ENCODE measurements around the gene ST3GAL4. TPM values are rescaled to one million over a fixed set of nuclear protein-coding genes. Genes with fewer than 3 reads are reported as not detected.
A peak's percentile ranks its signal among the peaks of the same experiment; 100 is the strongest.
"Not testable (repeated sequence)": the region's sequence is repeated elsewhere in the genome, so short reads cannot be mapped to it uniquely, and the experiment has no call there.

Gene ST3GAL4
- total RNA-seq, 1 donor from 2014 or later: 19.1 TPM

DNA sequence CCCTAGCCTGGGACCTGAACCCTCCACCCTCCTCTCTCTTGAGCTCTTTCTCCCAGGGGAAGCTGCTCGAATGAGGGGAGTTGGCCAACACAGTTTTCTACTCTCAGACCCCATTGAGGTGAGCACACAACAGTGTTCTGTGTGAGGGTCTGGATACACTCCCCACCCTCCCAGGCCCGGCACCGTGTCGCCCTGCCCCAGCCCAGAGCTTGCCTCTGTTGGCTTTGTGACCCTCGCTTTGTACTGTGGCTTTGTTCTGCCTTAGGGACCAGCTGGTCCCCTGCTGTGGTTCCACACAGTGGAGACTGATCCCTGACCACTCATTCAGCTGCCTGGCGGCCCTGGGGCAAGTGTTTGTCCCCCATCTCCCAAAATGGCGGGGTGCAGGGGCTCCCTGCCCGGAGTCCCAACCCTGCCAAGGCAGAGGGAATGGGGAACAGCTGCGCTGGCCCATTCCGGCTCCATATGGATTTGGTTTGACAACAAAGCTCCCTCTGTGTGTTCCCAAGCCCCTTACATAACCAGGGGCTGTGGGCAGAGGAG lies 8.3 kb downstream of the ST3GAL4 start:
- Mint-ChIP-seq H3K36me3 (no peaks in the 10 kb centered on the region), H3K27ac (no peak overlapping the region)
- TF ChIP-seq CTCF (conservative IDR thresholded peaks at IDR 0.05): no peak

DNA sequence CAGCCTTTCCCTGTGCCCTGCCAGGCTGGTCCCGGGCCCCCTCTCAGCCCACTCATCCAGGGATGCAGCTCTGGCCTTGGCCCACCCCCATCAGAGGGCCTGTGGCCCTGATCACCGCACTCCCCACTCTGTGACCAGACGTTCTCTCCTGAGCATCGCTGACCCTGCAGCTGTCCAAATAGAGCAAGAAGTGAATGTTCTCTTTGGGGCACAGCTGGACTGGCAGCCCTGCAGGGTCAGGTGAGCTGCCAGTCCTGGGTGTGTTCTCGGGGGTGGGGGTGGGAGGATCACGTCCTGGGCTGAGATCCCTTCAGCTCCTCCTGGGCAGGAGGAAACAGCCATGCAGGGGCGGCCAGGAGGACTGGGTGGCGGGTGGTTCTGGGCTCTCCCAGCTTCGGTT lies 9.2 kb downstream of the ST3GAL4 start:
- not testable (repeated sequence) for DNase-seq (ENCODE audit: extremely low spot score, unreplicated experiment); H3K36me3 Mint-ChIP-seq; H3K4me3 Mint-ChIP-seq; H3K27me3 Mint-ChIP-seq; H3K9me3 Mint-ChIP-seq; H3K27ac Mint-ChIP-seq
- peaks cover 25% of the 10 kb centered on the region for H3K4me1 Mint-ChIP-seq (ENCODE audit: unreplicated experiment)

More for the DNA sequence above, 8.3 kb downstream of the ST3GAL4 start:
- Mint-ChIP-seq H3K4me1 (ENCODE audit: unreplicated experiment) (peaks cover 25% of the 10 kb centered on the region), H3K4me3 (no peak overlapping the region), H3K9me3 (no peaks in the 10 kb centered on the region), H3K27me3 (no peaks in the 10 kb centered on the region)
- DNase-seq (ENCODE audit: extremely low spot score, unreplicated experiment): no peak

- not testable (repeated sequence) for H3K27ac Mint-ChIP-seq; H3K36me3 Mint-ChIP-seq; DNase-seq (ENCODE audit: extremely low spot score, unreplicated experiment); H3K4me3 Mint-ChIP-seq; H3K9me3 Mint-ChIP-seq; H3K27me3 Mint-ChIP-seq
- H3K4me1 Mint-ChIP-seq (ENCODE audit: unreplicated experiment): peaks cover 20% of the 10 kb centered on the region
Measured at GRCh38 chr11:126365508-126365907, 10.0 kb downstream of the ST3GAL4 start.

- Mint-ChIP-seq H3K36me3 (peaks cover 4% of the 10 kb centered on the region), H3K9me3 (no peaks in the 10 kb centered on the region), H3K27ac (peak overlapping the region; percentile 64), H3K4me1 (ENCODE audit: unreplicated experiment) (peaks cover 20% of the 10 kb centered on the region), H3K27me3 (no peaks in the 10 kb centered on the region), H3K4me3 (peak overlapping the region; percentile 67)
- no peak for DNase-seq (ENCODE audit: extremely low spot score, unreplicated experiment)
- no peak for TF ChIP-seq CTCF (conservative IDR thresholded peaks at IDR 0.05)
Measured at GRCh38 chr11:126366064-126366822, 10.8 kb downstream of the ST3GAL4 start.

GRCh38 chr11:126366823-126367654 lies 11.6 kb downstream of the ST3GAL4 start:
- Mint-ChIP-seq H3K4me1 (ENCODE audit: unreplicated experiment) (peaks cover 20% of the 10 kb centered on the region), H3K27ac (peak overlapping the region; percentile 64)
- H3K9me3 Mint-ChIP-seq; H3K27me3 Mint-ChIP-seq; H3K4me3 Mint-ChIP-seq; H3K36me3 Mint-ChIP-seq; DNase-seq (ENCODE audit: extremely low spot score, unreplicated experiment): not testable (repeated sequence)

DNA sequence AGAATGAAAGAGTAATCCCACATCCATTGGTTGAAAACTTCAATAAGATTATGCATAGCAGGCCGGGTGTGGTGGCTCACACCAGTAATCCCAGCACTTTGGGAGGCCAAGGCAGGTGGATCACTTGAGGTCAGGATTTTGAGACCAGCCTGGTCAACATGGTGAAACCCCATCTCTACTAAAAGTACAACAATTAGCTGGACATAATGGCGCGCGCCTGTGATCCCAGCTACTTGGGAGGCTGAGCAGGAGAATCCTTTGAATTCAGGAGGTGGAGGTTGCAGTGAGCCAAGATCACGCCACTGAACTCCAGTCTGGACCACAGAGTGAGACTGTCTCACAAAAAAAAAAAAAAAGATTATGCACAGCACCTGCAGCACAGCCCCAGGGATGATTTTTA lies 12.3 kb downstream of the ST3GAL4 start:
- H3K9me3 Mint-ChIP-seq; H3K27me3 Mint-ChIP-seq; H3K36me3 Mint-ChIP-seq; H3K4me3 Mint-ChIP-seq; DNase-seq (ENCODE audit: extremely low spot score, unreplicated experiment); H3K27ac Mint-ChIP-seq: not testable (repeated sequence)
- peaks cover 17% of the 10 kb centered on the region for H3K4me1 Mint-ChIP-seq (ENCODE audit: unreplicated experiment)

DNA sequence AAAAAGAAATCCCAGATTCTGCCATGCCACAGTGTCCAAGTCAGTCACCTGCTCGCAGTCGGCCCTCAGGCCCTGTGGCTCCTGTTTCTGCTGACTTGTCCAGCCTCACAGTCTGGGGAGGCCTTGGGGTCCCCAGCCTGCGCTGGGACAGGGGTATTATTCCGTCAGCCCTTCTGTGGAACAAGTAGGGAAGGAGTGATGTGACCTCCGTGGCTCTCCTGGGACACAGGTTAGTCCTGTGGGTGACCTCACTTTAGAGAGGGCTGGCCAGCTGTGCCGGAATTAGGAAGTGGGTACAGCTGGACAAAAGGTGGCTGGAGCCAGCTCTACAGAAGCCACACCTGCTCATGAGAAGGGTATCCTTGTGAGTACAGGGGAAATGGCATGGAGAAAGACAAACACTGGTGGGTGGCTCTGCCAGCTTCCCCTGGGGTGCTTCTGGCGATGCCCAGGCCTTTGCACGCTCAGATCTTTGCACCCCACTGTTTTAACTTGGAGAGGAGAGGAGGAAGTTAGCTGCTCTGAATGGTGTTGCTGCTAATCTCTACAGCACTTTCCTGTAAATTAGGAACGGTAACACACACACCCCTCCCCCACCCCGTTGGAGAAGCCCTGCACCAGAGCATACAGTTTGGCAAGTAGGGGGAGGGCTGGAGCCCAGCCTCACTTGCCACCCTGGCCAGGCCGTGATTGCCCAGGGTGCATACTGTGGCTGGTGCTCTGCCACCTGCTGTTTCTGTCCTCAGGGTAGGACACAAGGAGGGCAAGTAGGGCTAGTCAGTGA lies 13.0 kb downstream of the ST3GAL4 start:
- not testable (repeated sequence) for H3K27me3 Mint-ChIP-seq; H3K27ac Mint-ChIP-seq; H3K4me3 Mint-ChIP-seq; H3K36me3 Mint-ChIP-seq; H3K9me3 Mint-ChIP-seq; DNase-seq (ENCODE audit: extremely low spot score, unreplicated experiment)
- H3K4me1 Mint-ChIP-seq (ENCODE audit: unreplicated experiment): peaks cover 11% of the 10 kb centered on the region

All from type B pancreatic cell (in vitro differentiated cells).